GM08714 (cell line): ENCODE measurements around the gene ELAPOR1.
A peak's percentile ranks its signal among the peaks of the same experiment; 100 is the strongest.

Experiments used
- H3K4me3 ChIP-seq: fragments of 200-500 bp; sonication (Bioruptor generic); 2 replicates; pipeline ENCODE4 v1.5.1; 2014; ENCODE audit warnings: mild to moderate bottlenecking, low read length, inconsistent platforms
- ZNF274 ChIP-seq: IDR thresholded peaks from 2 replicates; pipeline ENCODE4 v1.6.1; 2012; ENCODE audit warnings: mild to moderate bottlenecking, low read depth, low read length

ELAPOR1 gene

DNA sequence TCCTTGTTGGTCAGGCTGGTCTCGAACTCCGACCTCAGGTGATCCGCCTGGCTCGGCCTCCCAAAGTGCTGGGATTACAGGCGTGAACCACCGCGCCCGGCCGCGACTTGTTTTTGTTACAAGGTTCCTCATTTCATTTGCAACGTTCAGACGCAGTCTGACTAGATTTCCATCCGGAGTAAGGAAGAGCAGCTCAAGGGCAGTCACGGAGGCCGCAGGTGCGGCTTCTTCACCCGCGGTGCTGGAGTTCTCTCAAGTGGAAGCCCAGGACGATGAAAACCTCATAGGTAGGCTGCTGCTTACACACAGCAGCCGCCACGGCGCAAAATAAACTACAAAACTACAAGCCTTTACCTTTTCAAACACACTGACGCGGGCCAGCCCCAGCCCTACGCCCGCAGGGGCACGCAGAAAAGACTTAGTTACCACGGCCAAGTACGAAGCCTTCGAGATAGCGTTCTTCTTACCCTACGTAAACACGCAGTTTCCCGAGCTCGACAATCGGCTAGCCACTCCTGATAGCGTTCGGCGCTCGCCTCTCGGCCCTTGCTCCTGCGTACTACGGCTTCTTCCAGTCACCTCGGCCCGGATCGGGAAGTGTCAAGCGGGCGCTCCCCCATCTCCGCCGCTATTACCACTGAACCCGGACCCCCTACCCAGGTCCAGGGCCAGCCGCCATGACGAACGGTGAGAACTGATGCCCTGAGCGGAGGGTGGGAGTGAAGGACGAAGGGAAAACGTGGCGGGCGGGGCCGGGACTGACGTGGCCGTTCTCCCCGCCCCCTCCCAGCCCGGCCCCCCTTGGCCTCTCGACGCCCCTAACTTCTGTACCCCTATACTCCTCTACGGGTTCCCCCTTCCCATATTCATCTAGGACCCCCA lies 23.5 kb upstream of the ELAPOR1 start, which contains the start of gene TMEM167B:
TSS of gene TMEM167B (plus strand) at position 569 of the 882 bp plus-strand sequence. CDS start at position 678, 109 bp downstream.
- peak within 1 kb of the TSS; percentile 98 for H3K4me3 ChIP-seq
- TF ChIP-seq ZNF274 = no peak

DNA sequence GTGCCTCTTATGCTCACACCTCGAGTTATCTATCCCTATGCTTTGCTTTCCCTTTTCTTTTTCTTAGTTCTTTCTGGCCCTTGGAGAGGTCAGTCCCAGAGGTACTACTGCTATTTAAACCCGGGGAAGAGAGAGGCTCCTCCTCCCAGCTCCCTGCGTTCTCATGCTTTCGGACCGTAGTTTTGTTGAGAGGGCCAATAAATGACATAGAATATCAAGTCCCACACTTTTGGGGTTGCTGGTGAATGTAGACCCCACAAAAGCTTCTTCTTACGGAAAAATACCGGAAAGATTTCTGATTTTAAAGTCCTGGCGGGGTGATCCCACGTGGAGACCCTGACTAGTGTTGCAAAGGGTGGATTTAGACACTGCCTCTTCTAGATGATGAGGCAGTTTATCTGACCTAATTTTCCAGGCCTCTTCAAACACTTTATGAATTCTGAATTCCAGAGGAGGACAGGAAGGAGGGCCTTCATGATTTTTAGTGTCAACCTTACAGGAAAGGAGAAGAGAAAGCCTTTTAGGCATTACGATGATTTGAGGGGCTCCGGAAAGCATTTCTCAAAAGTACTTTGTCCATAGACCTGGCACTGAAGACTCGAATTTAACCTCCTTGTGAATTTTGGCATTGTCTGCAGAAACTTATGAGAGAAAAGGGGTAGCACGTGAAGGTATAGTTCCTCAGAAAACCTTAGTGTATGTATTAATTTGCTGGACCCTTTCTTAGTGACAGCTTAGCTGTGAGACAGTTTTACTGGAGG lies 22.7 kb upstream of the ELAPOR1 start:
- peak overlapping the region; percentile 98 for H3K4me3 ChIP-seq
- TF ChIP-seq ZNF274 = no peak

DNA sequence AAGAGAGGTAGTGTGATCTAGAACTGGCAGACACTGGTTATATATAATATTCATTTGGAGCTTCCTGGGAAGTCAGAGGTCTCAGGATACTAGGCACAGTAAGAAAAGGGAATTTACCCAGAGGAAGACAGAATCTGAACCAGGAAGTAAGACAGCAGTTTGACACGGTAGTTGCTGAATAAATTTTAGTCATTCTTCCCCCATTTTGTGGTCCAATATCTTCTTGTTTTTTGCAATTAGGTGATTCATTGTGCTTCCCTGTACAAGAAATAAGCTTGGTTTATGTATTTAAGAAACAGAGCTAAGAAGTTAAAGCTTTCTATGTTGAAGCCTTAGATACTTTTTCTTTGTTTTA lies 22.1 kb upstream of the ELAPOR1 start:
- TF ChIP-seq ZNF274 = no peak
- H3K4me3 ChIP-seq = peak overlapping the region; percentile 98

- H3K4me3 ChIP-seq = no peak overlapping the region
- no peak for TF ChIP-seq ZNF274
Observed at GRCh38 chr1:109094377-109094803, 19.5 kb upstream of the ELAPOR1 start.

DNA sequence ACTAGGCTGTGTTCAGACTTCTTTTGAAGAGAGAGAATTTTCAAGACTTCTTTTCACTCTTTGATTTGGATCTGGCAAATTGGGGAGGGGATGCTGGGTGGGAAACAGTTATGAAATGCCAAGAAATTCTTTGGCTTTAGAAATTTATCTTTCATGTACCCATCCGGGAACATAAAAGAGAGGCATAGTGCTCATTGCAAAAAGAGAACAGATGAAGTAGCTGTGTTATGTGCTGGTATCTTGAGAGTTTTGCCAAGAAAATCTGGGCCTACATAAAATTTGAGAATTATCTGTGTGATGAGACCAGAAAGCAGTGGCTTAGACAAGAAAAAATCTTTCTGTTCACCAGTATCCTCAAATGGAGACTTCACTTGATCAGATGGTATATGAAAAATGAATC lies 19.0 kb upstream of the ELAPOR1 start:
- no peak for TF ChIP-seq ZNF274

DNA sequence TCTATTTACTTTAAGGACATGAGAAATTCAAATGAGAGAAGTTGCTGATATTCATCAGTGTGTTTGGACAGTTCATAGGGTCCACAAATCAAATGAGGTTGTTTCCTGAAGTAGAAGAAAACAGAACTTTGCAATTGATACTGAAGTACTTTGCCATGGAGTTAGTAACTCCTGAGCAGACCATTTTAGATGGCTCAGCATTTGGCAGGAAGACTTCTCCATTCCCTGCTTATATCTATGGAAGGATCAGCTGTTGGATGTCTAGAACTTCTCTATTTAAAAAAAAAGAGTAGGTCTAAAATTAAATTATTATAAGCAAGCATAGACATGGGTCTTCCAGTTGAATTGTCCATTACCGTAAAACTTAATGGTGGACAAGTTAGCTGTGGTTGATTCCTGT lies 18.3 kb upstream of the ELAPOR1 start:
- no peak for TF ChIP-seq ZNF274
- H3K4me3 ChIP-seq = no peak overlapping the region

More for the DNA sequence above, 19.0 kb upstream of the ELAPOR1 start:
- H3K4me3 ChIP-seq = no peak overlapping the region

DNA sequence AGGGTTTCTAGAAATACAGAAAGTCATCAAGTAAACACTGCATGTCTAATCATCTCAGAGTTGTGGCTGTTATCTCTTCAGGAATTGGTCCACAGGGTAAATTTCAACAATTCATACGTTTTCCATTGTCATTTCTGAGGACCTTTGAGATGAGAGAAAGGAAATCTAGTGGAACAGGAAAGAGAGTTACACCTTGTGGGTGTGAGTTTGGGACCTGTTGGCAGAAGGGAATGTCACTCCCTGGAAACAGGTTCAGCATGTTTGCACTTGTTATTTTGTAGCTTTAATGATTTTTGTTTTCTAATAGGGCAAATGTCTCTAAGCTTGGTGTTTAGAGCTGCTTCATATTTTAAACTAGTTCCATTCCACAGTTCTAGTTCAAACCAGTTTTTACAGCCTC lies 17.8 kb upstream of the ELAPOR1 start:
- no peak overlapping the region for H3K4me3 ChIP-seq
- TF ChIP-seq ZNF274 = no peak

- H3K4me3 ChIP-seq = peak overlapping the region; percentile 83
- no peak for TF ChIP-seq ZNF274
Observed at GRCh38 chr1:109099938-109100773, 13.8 kb upstream of the ELAPOR1 start.

DNA sequence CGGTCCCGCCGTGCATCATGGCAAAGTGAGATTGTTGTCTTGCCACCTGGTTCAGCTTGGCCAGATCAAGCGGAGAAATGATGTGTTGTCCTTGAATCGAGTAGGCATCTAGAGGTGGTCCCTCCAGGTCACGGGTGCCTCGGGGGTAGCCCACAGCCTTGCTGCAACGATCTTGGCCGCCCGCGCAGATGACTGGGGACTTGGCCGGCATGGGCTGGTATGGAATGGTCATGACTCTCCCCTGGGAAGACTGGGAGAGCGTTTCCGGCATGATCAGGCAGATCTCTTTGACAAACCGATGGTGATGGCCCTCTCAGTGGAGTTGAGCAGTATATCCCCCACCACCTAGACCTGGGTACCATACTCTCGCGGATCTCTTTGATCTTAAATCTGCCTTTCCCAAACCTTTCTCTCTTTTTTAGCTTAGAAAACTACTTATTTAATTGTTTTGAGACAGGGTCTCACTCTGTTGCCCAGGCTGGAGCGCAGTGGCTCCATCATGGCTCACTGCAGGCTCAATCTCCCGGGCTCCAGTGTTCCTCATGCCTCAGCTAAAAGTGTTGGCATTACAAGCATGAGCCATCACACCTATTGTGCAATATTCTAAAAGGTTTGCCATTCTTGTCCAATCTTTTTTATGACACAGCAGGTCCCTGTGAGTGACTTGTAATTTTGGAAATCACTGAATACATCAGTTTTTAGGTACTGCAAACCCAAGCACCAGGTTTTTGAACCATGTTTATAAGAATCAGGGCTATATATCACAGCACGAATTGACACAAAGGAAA lies 9.4 kb upstream of the ELAPOR1 start:
- H3K4me3 ChIP-seq = no peak overlapping the region
- no peak for TF ChIP-seq ZNF274

DNA sequence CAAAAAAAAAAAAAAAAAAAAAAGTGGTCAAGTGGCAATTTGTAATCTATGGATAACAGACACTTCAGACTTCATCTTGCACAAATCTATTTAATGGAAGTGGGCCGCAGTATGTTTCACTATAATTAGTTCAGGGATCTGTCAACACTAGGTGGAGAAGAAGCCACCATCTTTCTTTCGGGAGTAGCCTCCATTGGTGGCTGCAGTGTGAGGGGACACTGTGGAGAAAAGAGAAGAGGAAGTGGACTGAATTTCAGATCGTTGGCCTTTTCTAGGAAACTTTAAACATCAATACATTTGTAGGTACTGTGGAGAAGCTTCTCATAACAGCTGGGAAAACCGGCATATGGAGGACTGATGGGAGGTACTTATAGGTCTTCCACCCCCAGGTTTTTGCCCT lies 8.0 kb upstream of the ELAPOR1 start:
- no peak for TF ChIP-seq ZNF274
- H3K4me3 ChIP-seq = no peak overlapping the region

DNA sequence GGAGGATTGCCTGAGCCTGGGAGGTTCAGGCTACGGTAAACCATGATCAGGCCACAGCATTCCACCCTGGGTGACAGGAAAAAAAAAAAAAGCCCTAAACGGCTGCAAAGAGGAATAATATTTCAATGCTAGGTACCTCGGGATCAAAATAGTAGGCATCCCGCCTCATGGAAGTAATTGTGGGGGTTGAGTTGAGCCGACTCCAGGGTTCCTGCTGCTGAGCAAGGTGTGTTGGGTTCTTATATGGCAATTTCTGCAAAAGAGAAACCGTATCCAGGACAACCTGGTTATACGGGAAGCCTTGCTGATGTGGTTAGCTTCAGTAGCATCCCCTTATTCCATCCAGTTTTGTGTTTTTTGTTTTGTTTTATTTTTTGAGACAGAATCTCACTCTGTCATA lies 6.1 kb upstream of the ELAPOR1 start:
- TF ChIP-seq ZNF274 = no peak
- H3K4me3 ChIP-seq = no peak overlapping the region

DNA sequence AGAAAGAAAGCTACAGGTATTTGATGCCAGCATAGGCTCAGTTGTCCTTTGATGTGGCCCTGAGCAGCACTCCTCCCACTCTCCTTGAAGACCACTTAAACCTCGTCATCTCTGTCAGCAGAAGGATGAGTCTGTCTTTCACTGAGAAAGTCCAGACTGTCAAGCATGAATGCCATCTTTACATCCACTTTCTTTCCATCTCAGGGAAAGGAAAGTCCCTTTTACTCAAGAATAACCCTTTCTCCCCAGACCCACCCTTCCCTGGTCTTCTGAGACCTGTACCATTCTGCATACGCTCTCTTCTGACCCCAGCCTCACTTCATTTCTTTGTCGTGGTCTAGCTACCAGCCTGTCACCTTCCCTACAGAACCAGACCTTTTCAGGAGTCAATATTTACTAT lies 4.0 kb upstream of the ELAPOR1 start:
- H3K4me3 ChIP-seq = no peak overlapping the region
- TF ChIP-seq ZNF274 = no peak

GRCh38 chr1:109111386-109112055 lies 2.4 kb upstream of the ELAPOR1 start:
- TF ChIP-seq ZNF274 = no peak
- H3K4me3 ChIP-seq = no peak overlapping the region
